IPS-18c (cell line): ENCODE data around the gene PADI1.

Experiments
- H3K4me3 ChIP-seq: 2 replicates; pipeline ENCODE4 v1.7.0; 2013; ENCODE audit warnings: low read depth, mild to moderate bottlenecking, low read length, moderate library complexity; ENCODE audit not compliant: insufficient read depth
- H3K9me3 ChIP-seq: one replicate; pipeline ENCODE4 v1.6.1; 2013; ENCODE audit warnings: mild to moderate bottlenecking, low read length, moderate library complexity; ENCODE audit not compliant: control insufficient read depth, insufficient read depth

PADI1 gene

DNA sequence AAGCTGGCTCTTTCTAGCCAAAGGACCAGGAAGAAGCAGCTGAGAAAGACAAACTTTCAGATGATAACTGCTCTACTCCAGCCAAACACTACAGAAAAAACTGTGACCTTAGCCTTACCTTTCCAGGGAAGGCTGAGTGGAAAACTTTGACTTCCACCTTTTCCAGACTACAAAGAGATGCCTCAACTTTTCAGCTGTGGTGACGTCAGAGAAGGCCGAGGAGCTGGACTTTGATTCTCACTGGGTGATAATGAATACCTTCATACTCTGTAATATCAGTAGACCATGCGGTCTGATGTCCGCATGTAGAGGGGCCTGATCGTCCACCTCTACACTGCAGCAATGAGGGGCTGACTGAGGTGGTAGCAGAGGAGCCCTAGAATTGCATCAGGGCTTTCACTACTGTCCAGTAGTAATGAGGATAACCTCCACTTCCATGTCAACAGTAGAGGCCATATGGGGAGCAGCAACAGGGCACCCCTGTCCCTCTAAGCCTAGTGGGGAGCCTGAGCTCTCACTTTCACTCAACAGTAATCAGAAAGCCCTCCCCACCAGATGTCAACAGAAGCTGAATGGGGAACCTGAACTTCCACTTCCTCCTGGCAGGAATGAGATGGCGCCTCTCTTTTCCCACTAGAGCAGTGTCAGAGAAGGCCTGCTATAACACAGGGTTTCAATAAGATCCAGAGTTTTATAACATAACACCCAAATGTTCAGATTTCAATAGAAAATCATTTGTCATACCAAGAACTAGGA, 28.4 kb upstream of the PADI1 start:
- Histone ChIP-seq H3K4me3 (no peak overlapping the region), H3K9me3 (no peaks in the 10 kb centered on the region)

DNA sequence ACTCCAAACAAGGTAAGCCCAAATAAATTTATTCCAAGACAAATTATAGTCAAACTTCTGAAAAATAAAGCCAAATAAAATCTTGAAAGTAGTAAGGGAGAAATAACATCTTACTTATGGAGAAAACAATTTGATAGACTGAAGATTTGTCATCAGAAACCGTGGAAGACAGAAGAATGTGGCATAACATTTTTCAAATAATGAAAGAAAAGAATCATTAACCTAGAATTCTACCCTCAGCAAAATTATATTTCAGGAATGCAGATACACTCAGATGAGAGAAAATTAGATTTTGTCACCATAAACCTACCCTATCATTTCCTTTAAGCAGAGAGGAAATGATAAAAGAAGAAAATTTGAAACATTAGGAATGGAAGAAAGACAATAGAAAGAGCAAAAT, 27.3 kb upstream of the PADI1 start:
- no peak overlapping the region for H3K4me3 ChIP-seq

DNA sequence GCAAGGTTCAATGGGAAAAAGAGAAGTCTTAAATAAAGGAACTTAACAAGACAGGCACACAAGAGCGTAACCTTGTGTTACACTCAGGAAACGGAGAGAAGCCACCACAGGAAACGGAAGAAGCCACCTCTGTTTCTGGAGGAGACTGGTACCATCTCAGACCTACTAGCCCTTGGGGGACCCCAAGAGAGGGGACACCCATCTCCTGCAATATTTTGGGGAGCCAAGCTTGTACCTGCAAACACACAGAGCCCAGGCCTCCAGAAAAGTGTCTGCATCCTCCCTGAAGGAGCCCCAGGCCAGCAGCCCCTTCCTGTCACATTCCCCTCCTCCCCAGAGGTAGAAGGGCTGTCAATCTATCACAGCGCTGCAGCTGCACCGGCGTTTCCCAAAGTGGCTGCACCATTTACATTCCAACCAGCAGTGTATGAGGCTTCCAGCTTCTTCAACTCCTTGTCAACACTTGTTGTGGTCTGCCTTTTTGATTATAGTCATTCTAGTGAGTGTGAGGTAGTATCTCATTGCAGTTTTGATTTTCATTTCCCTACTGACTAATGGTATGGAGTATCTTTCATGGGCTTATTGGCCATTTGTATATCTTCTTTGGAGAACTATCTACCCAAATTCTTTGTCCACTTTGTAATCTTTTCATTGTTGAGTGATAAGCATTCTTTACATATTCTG, 23.0 kb upstream of the PADI1 start:
- Histone ChIP-seq H3K9me3 (no peaks in the 10 kb centered on the region), H3K4me3 (no peak overlapping the region)

More for the DNA sequence above, 27.3 kb upstream of the PADI1 start:
- no peaks in the 10 kb centered on the region for H3K9me3 ChIP-seq

DNA sequence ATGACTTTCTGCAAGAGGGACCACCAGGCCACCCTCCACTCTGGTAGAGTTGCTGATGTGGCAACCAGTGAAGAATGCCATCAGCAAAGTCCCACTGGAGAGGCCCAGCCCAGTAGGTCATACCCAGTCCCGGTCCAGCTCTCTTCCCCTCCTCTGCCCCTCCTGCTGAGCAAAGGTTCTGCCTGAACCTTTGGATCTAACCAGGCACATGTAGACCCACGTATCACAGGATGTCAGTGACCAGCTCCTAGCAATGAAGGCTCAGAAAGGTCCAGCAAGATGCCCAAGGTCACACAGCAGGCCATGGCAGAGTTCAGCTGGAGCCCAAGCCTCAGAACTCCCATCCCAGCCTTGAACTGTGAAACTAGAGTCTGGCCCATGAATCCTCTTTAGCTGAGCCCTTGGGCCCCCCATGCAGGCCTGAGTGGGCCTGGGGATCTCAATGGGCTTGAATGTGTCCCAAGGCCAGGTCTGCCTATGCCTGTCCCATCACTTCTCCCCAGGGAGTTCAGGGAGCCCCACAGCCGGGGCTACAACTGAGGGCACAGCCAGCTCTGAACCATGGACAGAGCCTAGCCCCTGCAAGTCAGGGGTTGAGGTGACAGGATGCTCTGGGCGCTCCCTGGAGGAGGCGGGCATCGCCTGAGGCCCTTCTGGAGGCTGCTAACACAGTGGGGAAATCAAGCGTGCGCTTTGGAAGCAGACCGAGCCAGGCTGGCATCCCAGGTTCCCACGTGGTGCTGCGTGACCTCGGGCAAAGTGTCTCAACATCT, 21.4 kb upstream of the PADI1 start:
- H3K4me3 ChIP-seq: no peak overlapping the region
- H3K9me3 ChIP-seq: no peaks in the 10 kb centered on the region

DNA sequence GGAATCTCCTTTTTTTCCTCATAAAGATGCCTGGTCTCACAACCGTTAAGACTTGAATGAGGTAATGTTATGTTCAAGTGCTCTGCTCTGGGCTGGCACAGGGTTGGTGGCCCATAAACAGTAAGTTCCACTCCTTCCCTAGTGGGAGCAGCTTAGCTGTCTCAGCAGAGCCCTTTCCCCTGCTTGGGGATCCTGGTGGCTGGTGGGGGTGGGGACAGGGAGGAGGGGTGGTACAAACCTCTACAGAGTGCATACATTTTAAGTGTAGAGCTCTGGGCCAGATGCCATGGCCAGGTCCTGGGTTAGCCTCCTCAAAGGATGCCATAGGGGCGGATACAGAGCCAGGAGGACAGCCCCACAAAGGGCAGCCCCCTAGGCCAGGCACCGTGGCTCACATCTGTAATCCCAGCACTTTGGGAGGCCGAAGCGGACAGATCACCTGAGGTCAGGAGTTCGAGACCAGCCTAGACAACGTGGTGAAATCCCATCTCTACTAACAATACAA, 20.7 kb upstream of the PADI1 start:
- no peak overlapping the region for H3K4me3 ChIP-seq
- no peaks in the 10 kb centered on the region for H3K9me3 ChIP-seq

DNA sequence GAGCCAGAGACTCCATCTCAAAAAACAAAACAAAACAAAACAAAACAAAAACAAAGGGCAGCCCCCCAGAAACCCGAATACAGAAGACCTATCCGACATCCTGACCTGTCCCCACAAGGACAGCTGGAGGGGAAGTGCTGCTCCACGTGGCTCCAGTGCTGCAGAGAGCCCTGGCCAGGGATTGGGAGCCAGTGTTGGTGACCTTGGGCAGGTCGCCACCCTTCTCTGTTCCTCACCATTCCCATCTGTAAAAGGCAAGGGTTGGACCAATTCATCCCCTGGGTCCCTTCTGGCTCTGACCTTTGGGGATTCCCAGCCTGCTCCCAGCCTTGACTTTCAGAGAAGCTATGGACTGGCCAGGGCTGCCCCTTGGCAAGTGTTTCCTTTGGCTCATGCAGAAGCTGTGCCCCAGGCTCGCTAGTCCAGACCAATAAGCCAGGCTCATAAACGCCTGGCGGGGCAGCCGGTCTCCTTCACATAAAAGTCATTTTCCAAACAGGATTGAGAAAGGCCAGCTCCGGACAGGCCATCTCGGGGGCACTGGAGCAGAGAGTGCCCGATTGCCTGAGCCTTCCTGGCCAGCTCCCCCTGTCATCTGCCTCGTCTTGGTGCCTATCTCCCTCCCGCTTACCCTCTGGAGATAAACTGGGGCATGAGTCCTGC, 20.0 kb upstream of the PADI1 start:
- Histone ChIP-seq H3K9me3 (no peaks in the 10 kb centered on the region), H3K4me3 (no peak overlapping the region)

DNA sequence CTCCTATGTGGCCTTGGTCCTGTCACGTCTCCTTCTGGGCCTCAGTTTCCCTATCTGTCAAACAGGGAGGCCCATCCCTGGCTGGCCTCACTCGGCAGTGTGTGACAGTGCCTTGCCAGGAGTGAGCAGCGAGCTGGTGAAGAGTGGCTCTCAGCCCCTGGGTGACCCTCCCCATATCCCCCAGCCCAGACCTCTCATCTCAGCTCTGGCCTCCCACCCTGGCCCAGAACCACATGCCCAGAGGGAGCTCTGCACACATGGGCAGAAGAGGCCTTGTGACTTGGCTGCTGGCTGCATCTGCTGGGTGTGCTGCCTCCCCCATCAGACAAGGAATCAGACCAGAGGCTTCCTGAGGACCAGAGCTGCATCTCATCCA, 19.5 kb upstream of the PADI1 start:
- H3K9me3 ChIP-seq: no peaks in the 10 kb centered on the region
- H3K4me3 ChIP-seq: no peak overlapping the region

DNA sequence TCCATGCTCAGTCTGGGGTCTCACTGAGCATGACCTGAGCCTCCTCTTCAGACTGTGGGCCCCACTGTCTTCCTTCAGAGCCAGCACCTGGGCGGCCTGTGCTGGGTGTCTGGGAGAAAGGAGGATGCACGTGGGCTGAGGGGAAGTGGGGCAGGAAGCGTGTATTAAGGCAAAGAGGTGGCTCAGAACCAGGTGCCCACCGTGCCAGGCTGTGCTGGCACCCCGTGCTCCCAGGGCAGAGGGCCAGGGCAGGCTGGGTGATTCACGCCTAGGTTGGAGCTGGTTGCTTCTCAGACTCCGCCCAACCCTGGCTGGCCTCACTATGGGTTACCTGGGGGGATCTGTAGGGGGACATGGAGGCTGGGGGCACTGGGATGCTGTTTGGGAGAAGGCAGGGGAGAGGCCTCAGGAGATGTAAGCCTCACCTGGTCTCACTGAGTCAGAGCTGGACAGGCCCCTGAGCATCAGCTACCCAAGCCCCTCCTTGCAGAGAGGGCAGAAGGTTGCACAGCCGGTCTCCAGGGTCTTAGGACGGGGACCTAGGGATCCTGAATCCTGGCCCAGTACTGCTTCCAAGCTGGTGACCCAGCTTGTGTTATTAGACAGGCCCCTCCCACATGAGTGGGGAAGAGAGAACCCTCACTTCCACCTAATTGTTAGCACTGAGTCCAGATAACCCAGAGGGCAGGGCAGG, 18.6 kb upstream of the PADI1 start:
- Histone ChIP-seq H3K9me3 (no peaks in the 10 kb centered on the region), H3K4me3 (no peak overlapping the region)

DNA sequence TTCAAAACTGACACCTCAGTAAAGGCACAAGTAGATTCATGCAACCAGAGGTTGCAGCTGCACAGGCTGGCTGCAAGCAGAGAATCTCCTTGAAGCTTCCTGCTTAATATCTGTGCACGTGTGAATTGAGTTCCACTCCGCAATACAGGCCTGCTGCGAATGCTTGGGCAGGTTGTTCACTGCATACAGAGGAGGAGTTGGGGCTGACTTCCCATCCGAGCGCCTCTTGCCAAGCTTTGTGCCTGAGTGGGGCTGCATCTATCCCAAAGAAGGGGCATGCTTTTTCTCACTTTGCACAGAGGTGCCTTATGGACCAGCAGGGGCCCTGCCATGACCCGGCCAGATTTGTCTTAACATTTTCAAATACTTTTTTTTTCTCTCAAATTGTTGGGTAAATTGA, 17.9 kb upstream of the PADI1 start:
- H3K9me3 ChIP-seq: no peaks in the 10 kb centered on the region
- no peak overlapping the region for H3K4me3 ChIP-seq

DNA sequence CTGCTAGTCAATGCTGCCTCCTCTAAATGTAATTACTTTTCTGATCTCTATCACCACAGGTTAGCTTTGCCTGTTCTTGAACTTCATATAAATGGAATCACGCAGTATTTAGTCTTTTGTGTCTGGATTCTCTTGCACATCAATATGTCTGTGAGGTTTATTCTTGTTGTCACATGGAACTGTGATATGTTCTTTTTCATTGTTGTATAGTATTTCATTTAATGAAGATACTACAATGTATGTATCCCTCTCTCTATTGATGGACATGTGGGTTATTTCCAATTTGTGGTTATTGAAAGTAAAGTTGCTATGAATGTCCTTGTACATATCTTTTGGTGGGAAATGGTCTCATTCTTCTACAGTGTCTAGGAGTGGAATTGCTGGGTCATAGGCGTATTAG, 16.7 kb upstream of the PADI1 start:
- Histone ChIP-seq H3K4me3 (no peak overlapping the region), H3K9me3 (no peaks in the 10 kb centered on the region)

DNA sequence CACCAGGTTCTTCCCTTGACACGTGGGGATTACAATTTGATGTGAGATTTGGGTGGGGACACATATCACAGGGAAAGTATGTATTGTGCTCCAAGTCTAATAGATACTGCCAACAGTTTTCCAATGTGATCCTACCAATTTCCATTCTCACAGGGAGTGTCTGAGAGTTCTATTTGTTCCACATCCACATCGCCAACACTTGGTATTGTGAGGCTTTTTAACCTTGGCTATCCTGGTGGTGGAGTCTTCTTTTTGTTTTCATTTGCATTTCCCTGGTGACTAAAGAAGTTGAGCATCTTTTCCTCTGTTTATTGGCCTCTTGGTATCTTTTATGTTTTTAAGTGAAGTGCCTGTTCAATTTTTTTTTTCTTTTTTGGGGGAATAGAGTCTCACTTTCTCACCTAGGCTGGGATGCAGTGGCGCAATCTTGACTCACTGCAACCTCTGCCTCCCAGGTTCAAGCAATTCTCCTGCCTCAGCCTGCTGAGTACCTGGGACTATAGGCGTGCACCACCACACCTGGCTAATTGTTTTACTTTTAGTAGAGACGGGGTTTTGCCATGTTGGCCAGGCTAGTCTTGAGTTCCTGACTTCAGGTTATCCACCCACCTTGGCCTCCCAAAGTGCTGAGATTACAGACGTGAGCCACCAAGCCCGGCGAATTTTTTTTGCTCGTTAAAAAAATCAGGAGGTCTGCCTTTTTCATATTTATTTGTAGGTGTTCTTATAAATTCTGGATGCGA, 15.9 kb upstream of the PADI1 start:
- Histone ChIP-seq H3K4me3 (no peak overlapping the region), H3K9me3 (no peaks in the 10 kb centered on the region)

DNA sequence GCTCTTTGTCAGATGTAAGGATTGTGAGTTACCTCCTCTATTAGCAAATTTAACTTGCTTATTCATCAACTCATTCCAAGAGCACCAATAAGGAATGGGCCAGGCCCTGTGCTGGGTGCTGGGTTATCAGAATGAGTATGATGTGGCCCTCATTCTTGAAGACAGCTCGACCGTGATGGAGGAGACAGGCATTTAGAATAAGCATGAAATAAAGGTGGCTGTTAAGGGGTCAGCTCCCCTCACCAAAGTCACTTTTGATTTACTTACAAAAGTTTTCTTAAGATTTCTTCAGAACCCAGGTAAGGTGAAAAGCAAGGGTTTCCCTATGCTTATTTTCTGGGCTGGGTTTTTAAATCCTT, 15.3 kb upstream of the PADI1 start:
- no peak overlapping the region for H3K4me3 ChIP-seq

DNA sequence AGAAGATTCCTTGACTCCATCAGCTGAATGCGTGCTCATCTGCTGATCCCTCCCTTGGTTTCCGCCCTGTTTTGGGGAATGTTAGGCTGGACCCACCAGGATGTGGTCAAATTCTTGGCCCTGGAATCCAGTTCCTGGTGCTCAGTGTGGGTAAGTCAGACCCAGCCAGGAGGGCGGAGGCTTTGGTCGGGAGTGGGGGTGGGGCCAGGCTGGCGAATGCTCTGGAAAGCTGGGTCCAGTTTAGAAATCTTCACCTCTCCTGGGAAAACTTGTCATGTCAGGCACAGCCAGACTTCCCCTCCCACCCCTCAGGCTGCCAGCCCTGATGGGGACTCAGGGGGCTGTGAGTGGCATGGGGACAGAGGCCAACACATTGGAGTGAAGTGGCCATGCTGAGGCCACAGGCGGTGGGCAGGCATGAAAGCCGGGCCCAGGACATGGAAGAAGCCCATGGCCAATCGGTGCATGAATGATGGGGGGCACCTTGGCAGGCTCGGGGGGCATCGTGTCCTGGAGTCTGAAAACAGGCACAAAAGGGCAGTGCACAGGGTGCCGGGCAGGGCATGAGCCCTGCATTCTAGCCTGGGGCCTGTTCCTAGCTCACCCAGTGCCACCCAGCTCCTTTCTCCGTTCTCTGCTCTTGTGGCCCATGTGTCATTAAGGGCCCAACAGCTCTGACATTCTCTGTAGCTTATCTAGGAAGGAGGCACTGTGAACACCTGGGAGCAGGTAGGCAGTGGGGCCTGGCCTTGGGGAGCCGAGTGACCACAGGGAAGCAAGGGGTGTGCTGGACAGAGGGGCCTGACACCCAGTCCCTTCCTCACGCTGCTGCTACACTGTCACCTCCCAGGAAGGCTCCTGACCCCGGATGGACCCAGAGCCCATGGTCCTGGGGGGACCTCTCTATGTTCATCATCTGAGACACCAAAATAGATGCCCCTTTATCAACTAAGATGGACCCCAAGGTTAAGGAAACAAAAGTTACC, 14.6 kb upstream of the PADI1 start:
- Histone ChIP-seq H3K9me3 (no peaks in the 10 kb centered on the region), H3K4me3 (no peak overlapping the region)

More for the DNA sequence above, 15.3 kb upstream of the PADI1 start:
- no peaks in the 10 kb centered on the region for H3K9me3 ChIP-seq

DNA sequence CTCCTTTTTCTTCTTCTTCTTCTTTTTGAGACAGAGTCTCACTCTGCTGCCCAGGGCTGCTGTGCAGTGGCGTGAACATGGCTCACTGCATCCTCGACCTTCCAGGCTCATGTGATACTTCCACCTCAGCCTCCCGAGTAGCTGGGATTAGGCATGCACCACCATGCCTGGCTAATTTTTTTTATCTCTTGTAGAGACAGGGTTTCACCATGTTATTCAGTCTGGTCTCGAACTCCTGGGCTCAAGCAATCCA, 13.0 kb upstream of the PADI1 start:
- H3K9me3 ChIP-seq: no peaks in the 10 kb centered on the region
- H3K4me3 ChIP-seq: no peak overlapping the region

DNA sequence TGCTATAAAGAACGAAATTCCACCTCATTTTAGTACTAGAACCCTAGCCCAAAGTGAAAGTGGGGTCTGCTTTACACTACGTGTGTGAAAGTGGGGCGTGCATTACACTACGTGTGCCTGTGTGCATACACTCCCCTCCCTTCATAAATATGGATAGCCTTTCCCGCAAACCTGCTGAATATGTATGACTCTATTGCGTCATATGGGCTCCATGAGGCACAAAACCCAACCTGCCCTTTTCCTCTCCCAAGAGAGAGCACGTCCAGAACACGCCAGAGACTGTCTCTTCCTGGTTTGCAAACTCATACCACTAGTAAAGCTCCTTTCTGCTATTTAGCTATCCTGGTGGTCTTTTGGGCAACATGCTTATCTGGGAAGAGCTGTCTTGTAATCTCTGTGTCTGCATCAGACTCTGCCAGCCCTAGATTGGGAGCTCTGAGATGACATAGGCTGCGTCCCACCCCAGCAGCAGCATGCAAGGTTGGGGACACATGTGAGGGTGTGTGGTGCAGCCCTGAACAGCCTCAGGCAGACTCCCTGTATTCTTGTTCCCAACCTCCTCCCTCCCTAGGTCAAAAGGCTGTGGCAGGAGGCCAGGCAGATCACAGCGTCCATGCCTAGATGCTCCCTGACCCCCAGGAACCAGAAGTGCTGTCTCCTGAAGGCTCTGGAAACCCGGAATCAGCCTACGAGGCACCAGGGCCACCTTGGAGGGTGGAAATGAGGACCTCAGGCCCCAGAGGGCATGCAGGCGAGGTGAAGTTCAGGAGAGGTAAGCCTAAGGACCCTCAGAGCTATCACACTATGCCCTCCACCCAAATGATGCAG, 12.3 kb upstream of the PADI1 start:
- Histone ChIP-seq H3K4me3 (no peak overlapping the region), H3K9me3 (no peaks in the 10 kb centered on the region)
